GOT3 (cell line): ENCODE measurements around the gene PNPLA7.

Source experiments
- DNase-seq: peaks from one replicate; lab custom pipeline; 2025; ENCODE audit warnings: mixed read lengths; lab: John Stamatoyannopoulos, UW

PNPLA7 gene

DNA sequence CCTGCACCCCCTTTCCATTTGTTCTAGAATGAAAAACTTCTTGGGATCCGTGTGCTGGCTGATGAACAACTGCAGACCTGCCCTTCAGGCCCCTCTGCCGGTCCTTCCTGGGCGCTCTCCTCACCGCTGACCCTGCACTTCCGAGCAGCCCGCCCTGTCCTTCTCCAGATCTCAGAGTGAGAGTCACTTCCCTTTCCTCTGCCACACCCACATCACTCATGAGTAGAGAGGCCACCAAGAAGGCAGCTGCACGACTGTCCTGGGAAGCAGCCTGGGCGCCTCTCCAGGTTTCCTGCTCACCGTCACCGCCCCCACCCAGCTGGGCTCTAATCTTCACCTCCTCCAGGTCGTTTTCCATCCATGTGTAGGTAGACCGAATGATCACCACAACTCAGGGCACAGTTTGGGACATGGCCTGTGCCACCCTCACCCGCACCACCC is 56.1 kb downstream of the PNPLA7 start:
- no peak for DNase-seq

DNA sequence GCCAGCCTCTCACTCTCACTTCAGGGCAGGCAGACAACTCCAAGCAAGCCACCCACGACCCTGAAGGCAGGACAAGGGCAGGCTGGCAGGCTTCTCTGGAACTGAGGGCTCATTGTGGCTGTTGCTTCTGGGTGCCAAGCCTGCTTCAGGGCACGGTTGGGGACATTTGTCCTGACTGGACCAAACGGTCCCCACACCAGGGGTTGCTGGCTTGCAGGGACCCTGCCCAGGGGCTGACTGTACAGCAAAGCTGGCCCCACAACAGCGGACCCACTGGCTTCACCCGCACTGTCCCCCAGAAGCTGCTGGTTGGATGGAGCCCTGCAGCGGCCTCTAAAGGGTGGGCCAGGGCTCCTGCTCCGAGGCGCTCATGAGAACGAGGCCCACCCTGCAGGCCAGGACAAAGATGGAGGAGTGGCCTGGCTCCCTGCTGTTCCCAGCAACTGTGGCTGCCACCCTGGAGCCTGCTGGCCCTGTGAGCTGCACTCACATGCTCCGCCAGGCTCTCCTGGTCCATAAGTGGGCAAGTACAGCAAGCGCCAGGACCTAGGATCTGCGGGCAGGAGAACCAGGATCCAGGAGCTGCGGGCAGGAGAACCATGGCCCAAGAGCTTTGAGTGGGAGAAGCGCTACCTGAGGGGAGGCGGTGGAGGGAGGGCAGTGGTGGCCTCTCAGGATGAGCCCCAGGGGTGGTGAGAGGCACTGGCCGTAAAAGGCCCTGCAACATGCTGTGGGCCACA is 56.7 kb downstream of the PNPLA7 start:
- no peak for DNase-seq

DNA sequence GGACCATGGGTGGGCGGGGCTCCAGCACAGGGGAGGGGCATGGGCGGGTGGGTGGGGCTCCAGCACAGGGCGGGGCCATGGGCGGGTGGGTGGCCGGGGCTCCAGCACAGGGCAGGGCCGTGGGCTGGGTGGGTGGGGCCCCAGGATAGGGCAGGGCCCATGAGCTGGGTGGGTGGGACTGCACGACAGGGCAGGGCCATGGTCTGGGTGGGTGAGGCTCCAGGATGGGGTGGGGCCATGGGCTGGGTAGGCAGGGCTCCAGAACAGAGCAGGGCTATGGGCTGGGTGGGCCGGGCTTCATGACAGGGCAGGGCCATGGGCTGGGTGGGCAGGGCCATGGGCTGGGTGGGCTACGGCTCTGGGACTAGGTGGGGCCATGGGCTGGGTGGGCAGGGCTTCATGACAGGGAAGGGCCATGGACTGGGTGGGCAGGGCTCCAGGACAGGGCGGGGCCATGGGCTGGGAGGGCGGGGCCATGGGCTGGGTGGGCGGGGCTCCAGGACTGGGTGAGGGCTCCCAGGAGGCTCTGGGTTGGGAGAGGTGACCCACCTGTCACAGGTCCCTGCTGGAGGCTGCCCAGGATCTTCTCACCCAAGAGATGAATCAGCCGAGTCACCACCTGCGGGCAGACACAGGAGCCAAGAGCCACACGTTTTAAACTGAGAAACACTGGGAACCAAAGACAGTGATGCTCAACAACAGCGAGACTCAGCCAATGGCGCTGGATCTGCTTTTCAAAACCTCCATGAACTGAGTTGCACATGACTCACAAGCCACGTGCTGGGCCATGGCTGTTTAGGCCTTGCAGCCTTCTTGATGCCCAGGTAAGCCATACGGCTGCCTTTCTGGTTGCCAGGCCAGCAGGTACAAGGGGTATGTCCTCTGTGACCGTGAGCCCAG is 57.5 kb downstream of the PNPLA7 start:
- no peak for DNase-seq

DNA sequence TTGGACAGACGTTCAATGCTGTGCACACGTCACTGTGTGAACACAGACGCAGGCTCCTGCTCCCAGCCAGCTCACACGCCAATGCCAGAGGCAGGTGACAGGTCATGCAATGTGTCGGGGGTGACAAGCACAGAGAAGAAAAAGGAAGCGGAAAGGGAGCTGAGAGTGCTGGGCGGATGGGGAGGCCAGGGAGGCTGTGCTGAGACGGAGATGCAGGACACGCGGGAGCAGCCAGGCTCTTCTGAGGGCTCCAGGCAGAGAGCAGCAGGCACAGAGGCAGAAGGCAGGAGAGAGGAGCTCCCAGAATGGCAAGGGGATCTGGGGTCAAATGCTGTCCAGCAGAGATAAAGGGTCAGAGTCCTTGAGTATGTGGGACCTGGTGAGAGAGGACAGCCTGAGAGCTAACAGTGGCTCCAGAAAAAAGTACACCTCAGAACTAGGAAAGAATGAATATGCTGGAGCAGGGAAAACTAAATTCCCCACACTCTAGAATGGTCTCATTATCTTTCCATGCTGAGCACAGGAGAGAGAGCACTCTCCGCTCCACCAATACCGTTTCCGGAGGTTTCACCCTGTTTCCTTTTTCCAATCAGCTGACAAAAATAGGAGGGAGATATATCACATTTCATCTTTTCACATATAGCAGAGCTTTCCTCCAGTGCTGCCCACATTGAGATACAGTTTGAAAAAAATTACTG is 58.3 kb downstream of the PNPLA7 start:
- no peak for DNase-seq

DNA sequence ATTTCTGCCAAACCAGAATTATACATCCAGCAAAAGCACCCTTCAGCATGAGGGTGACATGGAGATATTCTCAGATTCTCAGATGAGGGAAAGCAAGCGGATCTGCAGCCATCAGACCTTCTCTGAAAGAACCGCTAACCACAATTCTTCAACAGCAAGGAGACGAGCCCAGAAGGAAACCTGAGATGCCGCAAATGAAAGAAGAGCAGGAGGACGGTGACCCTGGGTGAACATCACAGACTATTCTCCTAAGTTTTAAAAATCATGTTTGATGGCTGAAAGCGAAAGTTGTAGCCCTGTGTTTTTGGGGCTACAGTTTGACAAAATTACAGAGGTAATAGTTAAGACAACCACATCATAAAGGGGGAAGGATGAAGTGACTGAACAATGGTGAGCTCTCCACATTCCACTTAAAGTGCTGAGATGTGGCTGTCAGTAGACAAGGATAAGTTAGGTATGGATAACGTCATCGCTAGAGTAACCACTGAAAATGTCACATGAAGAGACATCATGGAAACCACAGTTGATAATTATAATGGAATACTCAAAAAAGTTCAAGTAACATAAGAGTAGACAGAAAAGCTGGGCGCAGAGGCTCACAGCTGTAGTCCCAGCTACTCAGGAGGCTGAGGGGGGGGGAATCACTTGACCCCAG is 59.5 kb downstream of the PNPLA7 start:
- no peak for DNase-seq

DNA sequence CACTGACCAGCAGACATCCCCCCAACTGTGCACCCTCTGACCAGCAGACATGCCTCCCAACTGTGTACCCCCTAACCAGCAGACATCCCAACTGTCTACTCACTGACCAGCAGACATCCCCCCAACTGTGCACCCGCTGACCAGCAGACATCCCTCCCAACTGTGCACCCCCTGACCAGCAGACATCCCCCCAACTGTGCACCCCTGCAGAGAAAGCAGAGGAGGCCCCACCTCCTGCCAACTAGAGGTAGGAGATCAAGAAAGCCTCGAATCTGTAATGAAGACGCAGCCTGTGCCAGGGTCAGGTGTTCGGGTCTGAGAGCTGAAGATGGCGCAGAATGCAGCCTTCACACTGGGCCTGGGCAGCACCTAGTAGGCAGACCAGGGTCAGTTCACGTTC is 61.3 kb downstream of the PNPLA7 start:
- no peak for DNase-seq

DNA sequence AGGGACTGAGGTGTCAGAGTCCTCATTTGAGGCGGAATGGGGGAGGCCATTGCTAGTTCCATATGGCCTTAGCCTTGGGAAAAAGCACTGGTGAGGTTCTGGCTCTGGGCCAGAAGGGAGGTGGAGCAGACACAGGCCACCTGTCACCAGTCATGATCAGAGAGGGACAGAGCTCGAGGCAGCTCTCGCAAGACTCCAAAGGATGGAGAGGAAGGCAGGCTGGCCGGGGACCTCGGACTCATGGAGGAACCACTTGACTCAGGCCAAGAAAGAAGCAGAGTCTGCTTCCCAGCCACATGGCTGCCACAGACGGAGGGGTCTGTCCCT is 61.9 kb downstream of the PNPLA7 start:
- DNase-seq: no peak

DNA sequence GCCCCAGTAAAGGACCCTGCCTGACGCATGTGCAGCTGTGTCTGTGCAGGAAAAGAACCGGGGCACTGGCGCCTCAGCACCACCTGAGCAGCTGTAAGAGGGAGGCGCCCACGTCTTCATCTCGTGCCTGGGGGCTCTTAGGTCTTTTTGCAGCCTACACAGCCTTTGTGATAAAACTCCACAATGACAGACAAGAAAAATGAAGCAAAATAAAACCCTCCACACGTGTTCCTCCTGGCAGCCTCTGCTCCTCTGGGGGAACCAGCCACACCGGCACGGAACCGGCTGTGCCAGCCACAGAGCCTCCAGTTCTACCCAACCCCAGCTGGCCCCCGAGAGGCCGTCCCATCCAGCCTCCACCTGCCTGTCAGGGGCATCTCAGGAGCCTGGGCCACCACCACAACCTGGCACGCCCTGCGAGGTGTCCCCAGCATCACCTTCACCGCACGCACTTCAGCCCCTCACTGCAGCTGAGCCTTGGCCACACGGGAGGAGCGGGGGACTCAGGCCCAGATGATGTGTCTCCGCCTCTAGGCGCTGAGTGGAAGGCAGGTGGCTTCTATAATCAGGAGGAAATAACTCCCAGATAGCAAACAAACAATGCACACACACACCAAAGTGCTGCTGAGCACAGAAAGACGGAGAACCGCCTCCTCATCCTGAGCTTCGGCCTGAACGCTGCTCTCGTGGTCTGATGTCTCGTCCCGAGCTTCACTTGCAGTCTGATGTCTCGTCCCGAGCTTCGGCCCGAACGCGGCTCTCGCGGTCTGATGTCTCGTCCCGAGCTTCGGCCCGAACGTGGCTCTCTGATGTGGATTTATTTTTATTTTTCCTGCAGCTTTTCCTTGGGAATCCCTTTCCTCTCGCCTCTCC is 62.5 kb downstream of the PNPLA7 start:
- no peak for DNase-seq

DNA sequence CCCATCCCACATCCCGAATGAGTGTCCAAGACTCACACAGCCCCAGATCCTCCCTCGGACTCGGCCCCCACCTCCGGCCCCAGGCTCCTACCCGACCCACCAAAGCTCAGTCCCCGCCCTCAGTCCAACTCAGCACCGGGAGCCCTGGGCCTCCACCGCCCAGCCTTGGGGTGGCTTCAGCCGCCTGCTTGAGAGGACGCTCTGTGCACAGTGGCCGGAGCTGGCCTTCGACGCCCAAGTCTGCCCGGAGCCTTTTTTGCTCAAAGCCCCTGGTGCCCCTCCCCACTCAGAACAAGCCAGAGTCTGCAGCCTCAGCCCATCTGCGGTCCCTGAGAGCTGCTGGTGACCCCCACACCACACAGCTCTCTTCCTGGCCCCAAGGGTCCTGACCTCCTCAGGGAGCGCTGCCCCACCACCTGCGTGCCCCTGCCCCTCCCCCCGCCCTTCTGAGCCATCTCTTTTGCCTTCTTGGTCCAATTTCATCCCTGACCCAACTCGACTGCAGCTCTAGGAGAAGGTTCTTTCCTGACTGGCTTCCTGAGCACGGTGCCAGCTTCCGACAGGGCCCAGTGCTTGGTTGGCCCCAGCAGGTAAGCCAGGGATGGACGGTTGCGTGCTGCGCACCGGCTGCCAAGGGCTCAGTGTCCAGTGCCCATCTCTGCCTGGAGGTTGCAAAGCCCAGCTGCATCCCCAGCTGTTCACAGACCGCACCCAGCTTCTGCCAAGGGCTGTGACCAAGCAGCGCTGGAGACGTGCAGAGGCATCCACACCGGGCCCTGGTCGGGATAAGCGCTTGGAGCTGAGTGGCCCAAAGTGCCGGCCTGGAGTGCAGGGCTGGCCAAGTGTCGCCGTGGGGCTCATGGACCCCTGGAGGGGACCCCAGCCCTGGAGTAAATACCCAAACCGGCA is 63.4 kb downstream of the PNPLA7 start:
- no peak for DNase-seq

DNA sequence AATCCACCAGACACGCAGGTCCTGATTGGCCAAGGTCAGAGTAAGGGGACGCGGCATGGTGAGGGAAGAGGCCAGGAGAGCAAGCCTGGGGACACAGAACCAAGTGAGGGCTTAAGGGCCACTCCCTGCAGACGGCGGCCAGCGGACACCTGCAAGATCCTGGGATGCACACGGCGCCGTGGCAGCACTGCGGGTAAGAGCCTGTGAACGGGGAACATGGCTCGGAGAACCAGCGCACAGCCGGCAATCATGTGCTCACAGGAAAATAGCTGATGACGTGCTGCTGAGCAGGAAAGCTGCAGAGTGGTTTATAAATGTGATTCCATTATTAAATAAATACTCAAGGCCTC is 64.1 kb downstream of the PNPLA7 start:
- no peak for DNase-seq

DNA sequence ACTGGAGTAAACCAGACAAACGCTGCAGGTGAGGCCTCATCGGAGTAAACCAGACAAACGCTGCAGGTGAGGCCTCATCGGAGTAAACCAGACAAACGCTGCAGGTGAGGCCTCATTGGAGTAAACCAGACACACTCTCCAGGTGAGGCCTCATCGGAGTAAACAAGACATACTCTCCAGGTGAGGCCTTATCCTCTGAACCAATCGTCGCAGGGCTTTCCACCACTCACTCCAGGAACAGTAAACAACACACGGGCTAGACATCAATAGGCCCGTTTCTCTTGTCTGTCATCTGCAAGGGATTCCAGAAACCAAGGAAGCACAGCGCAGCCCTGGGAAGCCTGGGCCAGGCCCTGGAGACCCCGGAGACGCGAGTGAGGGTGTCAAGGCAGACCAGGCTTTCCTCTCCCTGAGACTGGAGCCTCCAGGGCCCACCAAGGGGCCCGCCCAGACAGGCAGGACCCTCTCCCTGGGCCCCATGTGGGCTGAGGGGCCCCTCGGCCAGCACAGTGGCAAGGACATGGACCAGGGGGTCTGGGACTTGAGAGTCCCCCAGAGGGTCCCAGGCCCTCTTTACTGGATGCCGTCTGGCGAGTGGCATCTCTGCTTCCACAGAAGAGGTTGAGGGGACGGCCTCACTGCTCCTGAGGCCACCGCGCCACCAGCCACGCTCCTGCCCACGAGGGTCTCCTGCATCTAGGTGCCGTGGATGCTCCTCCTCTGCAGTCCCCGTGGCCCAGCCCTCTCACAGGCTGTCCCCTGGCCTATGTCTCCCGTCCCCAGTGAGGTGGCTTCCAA is 64.7 kb downstream of the PNPLA7 start:
- no peak for DNase-seq

DNA sequence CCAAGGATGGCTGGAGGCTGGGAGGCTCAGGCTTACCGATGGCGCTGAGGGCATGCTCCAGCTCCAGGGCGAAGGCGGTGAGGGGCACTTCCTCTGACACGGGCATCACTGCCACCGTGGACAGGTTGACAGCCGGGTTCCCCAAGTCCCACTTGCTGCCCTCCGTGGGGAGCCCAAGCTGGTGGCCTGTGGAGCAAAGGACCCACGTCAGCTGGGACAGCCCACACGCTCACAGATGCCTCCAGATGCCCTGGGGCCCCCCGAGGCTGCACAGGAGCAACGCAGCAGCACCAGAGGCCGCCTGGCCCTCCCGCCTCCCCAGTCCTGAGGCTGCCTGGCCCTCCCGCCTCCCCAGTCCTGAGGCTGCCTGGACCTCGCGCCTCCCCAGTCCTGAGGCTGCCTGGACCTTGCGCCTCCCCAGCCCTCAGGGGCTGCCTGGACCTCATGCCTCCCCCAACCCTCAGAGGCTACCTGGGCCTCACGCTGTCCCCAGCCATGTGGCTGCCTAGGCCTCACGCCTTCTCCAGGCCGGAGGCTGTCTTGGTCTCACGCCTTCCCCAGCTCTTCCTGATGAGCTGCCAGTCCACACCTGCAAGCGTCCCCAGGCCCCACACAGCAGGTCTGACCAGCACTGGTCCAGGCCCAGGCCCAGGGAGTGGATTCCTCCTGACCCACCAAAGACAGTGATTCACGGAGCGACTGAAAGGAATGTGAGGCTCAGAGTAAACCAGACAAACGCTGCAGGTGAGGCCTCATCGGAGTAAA is 65.5 kb downstream of the PNPLA7 start:
- DNase-seq: no peak

DNA sequence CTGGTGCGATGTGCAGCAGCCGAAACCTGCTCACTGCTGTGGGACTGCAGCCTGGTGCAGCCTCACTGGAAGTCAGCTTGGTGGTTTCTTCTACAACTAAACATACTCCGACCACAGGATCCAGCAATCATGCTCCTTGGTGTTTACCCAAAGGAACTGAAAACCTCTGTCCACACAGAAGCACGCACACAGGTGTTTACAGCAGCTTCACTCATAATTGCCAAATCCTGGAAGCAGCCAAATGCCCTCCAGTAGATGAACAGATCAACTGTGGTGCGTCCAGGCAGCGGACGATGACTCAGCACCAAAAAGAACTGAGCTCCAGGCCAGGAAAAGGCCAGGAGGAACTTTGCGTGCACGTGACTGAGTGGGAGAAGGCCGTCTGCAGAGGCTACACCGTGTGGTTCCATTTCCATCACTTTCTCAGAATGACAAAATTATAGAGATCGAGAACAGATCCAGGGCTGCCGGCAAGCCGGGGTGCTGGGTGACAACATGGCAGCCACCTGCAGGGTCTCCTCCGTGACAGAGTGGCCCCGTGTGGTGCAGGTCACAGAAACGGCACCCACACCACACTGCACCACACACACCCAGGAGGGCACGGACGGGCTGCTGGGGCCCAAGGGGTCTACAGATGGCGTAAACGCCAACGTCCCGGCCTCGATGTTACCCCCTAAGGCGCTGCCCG is 68.0 kb downstream of the PNPLA7 start:
- DNase-seq: no peak

DNA sequence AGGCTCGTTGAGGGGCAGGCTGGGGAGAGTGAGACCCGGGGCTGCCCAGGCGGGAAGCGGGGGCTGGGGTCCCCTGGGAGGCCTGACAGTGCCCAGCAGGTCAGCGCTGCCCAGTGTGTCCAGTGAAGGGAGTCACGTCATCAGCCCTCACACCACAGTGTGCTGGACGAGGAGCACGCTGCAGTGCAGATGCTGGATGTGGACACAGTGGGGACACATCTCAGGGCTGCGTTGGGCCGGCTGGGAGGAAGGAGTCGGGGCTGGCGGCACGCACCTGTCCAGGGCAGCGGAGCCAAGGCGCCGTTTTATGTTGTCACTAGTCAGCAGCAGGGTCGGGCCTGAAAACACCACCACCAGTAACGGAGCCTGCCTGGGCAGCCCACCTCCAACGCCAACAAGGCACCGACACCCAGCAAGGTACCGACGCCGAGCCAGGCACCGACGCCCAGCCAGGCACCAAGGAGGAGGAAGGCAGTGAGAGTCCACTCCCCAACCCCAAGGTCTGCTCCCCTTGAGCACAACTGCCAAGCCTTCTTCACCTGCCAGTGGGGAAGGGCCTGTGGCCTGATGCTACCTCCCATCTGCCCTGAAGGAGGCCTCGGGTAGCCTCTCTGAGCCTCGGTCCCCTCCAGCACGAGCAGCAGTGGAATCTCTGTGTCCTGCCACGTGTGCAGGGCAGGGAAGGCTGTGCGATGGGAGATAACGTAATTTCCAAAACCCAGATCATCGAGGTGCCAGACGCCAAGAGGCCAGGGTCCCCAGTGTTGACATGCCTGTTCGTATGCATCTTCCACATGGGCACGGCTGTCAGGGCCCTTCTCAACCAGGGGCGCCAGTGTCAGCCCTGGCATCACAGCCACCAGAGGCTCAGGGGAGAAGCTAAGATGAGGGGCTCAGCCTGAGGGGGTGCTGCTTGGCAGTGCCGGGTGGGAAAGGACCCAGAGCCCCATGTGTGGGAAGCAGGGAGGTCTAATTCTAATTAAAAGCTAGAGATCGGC is 69.2 kb downstream of the PNPLA7 start:
- DNase-seq: no peak

DNA sequence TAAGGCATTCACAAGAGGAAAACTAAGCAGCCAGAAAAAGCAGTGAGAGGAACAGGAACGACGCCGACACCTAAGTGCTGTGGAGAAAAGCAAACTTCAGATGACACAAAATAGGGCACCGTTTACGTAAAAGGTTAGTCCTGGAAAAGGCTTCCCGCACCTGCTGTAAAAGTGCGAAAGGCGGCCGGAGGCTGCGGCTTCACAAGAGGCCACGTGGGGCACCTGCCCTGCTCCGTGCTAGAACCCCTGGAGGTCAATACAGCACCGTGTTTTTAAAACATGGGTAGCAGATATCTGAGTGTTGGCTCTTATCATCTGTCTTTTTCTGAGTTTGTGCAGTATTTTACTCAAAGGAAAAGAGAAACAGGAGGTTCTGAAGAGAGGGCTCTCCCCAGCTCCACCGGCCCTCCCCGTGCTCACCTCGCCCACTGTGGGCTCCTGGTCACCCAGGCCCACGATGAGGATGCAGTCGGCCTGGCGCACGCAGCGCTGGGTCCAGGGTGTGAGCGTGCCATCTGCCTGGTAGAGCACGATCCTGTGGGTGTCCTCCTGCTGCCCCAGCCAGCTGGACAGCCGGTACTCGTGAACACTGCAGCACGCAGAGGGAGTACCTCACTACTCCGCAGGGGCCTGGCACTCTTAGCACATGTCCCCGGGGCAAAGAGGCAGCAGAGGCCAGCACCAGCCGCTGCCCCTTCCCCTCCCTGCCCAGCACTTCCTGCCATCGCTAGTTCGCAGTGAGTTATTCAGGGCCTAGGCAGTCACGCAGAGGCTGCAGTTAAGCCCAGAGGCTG is 70.1 kb downstream of the PNPLA7 start:
- DNase-seq: no peak
